Measurements from ENCODE around the gene PRPSAP1. TPM values are rescaled to one million over a fixed set of nuclear protein-coding genes. Genes with fewer than 3 reads are reported as not detected.
"Not testable (repeated sequence)": the region's sequence is repeated elsewhere in the genome, so short reads cannot be mapped to it uniquely, and the experiment has no call there.

The PRPSAP1 gene
- total RNA-seq, 1 experiment from 2014 or later: 25.9 TPM

- no peaks in the 10 kb centered on the region for H3K27me3 Mint-ChIP-seq (ENCODE audit: insufficient read depth, unreplicated experiment)
- TF ChIP-seq CTCF (IDR thresholded peaks at IDR 0.05; ENCODE audit: unreplicated experiment): no peak
- intact Hi-C loops (cut with micrococcal nuclease): no loop called here
- DNase-seq (ENCODE audit: unreplicated experiment): no peak
- H3K36me3 Mint-ChIP-seq (ENCODE audit: insufficient read depth, unreplicated experiment): peaks cover 20% of the 10 kb centered on the region
- H3K27ac Mint-ChIP-seq (ENCODE audit: low read depth, unreplicated experiment): no peak overlapping the region
- H3K9me3 Mint-ChIP-seq (ENCODE audit: unreplicated experiment): no peaks in the 10 kb centered on the region
- H3K4me3 Mint-ChIP-seq (ENCODE audit: unreplicated experiment): no peak overlapping the region
- no TSS peak for BruUV-seq (replicated peaks)
- CTCF ChIA-PET: interaction anchor here (0.7 to 1.1 kb wide), 3 partner anchors 47 to 169 kb away, joined by 3 to 4 read pairs (median 3); no protein-coding TSS in a partner anchor
- POLR2A ChIA-PET: interaction anchor here (0.6 kb wide), 3 partner anchors 77 to 375 kb away, joined by 3 read pairs; partner anchors contain the start of gene SPHK1
- H3K4me1 Mint-ChIP-seq (ENCODE audit: insufficient read depth, unreplicated experiment): no peaks in the 10 kb centered on the region
Observed at GRCh38 chr17:76307299-76307965, 46.3 kb downstream of the PRPSAP1 start.

GRCh38 chr17:76305135-76305454 lies 48.6 kb downstream of the PRPSAP1 start:
- H3K4me3 Mint-ChIP-seq (ENCODE audit: unreplicated experiment); BruUV-seq (replicated peaks); intact Hi-C loops (cut with micrococcal nuclease); H3K27me3 Mint-ChIP-seq (ENCODE audit: insufficient read depth, unreplicated experiment); DNase-seq (ENCODE audit: unreplicated experiment); H3K27ac Mint-ChIP-seq (ENCODE audit: low read depth, unreplicated experiment); H3K4me1 Mint-ChIP-seq (ENCODE audit: insufficient read depth, unreplicated experiment); H3K9me3 Mint-ChIP-seq (ENCODE audit: unreplicated experiment); H3K36me3 Mint-ChIP-seq (ENCODE audit: insufficient read depth, unreplicated experiment): not testable (repeated sequence)
- CTCF ChIA-PET: interaction anchor here (1.0 to 4.6 kb wide), 2 partner anchors 71 to 93 kb away, joined by 3 to 72 read pairs; no protein-coding TSS in a partner anchor
- POLR2A ChIA-PET: interaction anchor here (1.8 kb wide), 1 partner anchor 80 kb away, joined by 5 read pairs; the partner anchor contains the start of gene SPHK1

- Mint-ChIP-seq H3K36me3 (ENCODE audit: insufficient read depth, unreplicated experiment) (peaks cover 3% of the 10 kb centered on the region), H3K27ac (ENCODE audit: low read depth, unreplicated experiment) (no peak overlapping the region)
- BruUV-seq (replicated peaks): no TSS peak
Observed at GRCh38 chr17:76304226-76305134, 49.2 kb downstream of the PRPSAP1 start.

GRCh38 chr17:76297436-76297835 lies 56.3 kb downstream of the PRPSAP1 start:
- Mint-ChIP-seq H3K4me3 (ENCODE audit: unreplicated experiment) (no peak overlapping the region), H3K4me1 (ENCODE audit: insufficient read depth, unreplicated experiment) (no peaks in the 10 kb centered on the region), H3K27ac (ENCODE audit: low read depth, unreplicated experiment) (no peak overlapping the region), H3K36me3 (ENCODE audit: insufficient read depth, unreplicated experiment) (no peaks in the 10 kb centered on the region), H3K9me3 (ENCODE audit: unreplicated experiment) (no peaks in the 10 kb centered on the region), H3K27me3 (ENCODE audit: insufficient read depth, unreplicated experiment) (no peaks in the 10 kb centered on the region)
- BruUV-seq (replicated peaks): no TSS peak
- intact Hi-C loops (cut with micrococcal nuclease): no loop called here
- ChIA-PET CTCF (interaction anchor here (0.6 to 4.3 kb wide), 8 partner anchors 9 to 283 kb away, joined by 3 to 32 read pairs (median 4); no protein-coding TSS in a partner anchor), POLR2A (interaction anchor here (0.6 kb wide), 1 partner anchor 533 kb away, joined by 4 read pairs; no protein-coding TSS in a partner anchor)
- no peak for DNase-seq (ENCODE audit: unreplicated experiment)
- TF ChIP-seq CTCF (IDR thresholded peaks at IDR 0.05; ENCODE audit: unreplicated experiment): no peak

More at GRCh38 chr17:76304226-76305134, 49.2 kb downstream of the PRPSAP1 start:
- no peak for TF ChIP-seq CTCF (IDR thresholded peaks at IDR 0.05; ENCODE audit: unreplicated experiment)
- POLR2A ChIA-PET: interaction anchor here (1.4 to 1.8 kb wide), 2 partner anchors 49 to 81 kb away, joined by 3 to 5 read pairs; partner anchors contain the start of genes PRPSAP1 and SPHK1
- DNase-seq (ENCODE audit: unreplicated experiment): no peak
- H3K4me3 Mint-ChIP-seq (ENCODE audit: unreplicated experiment): no peak overlapping the region
- H3K27me3 Mint-ChIP-seq (ENCODE audit: insufficient read depth, unreplicated experiment): no peaks in the 10 kb centered on the region
- no peaks in the 10 kb centered on the region for H3K9me3 Mint-ChIP-seq (ENCODE audit: unreplicated experiment)
- H3K4me1 Mint-ChIP-seq (ENCODE audit: insufficient read depth, unreplicated experiment): no peaks in the 10 kb centered on the region
- CTCF ChIA-PET: interaction anchor here (0.6 to 4.6 kb wide), 9 partner anchors 72 to 195 kb away, joined by 3 to 72 read pairs (median 3); partner anchors contain the start of gene SPHK1
- intact Hi-C loops (cut with micrococcal nuclease): loop anchor here (5.0 kb wide), 1 partner anchor 203 kb away; no protein-coding TSS in a partner anchor

Data from MCF 10A (cell line).